Panc1 (cell line): ENCODE results near the gene MYADM. TPM values are rescaled to one million over a fixed set of nuclear protein-coding genes. Genes with fewer than 3 reads are reported as not detected.

Source experiments
- ATAC-seq: fragments of 200-7000 bp; cut with Tn5 transposase; 2 replicates; pipeline ENCODE4 v1.9.1; 2020; ENCODE audit warnings: mild to moderate bottlenecking, moderate library complexity
- BruUV-seq: library from RNA; stranded (reverse); fragments of 400-500 nt; replicated peaks from 2 replicates; lab custom pipeline; 2021; lab: Mats Ljungman, UMichigan
- CTCF ChIA-PET: fragments of 300-600 bp; sonication (Branson Sonifier 250); formaldehyde crosslinking; loops from one replicate; lab custom pipeline; 2022; ENCODE audit warnings: antibody characterized with exemption; lab: Charles Lee
- POLR2A ChIA-PET: fragments of 300-600 bp; sonication (Branson Sonifier 250); formaldehyde crosslinking; loops from one replicate; lab custom pipeline; 2022; ENCODE audit warnings: antibody characterized with exemption; lab: Charles Lee
- DNase-seq: peaks from one replicate; pipeline ENCODE4 v3.0.0-alpha.2; 2010; ENCODE audit warnings: low read depth, low spot score
- H3K27ac ChIP-seq: 2 replicates; pipeline ENCODE4 v1.5.1; 2011; ENCODE audit warnings: mild to moderate bottlenecking, low read length, inconsistent platforms
- H3K27me3 ChIP-seq: fragments of 200-500 bp; sonication (Bioruptor generic); 2 replicates; pipeline ENCODE4 v1.6.0; 2014; ENCODE audit warnings: low read length, inconsistent platforms; ENCODE audit not compliant: control insufficient read depth, insufficient read depth
- H3K36me3 ChIP-seq: fragments of 200-500 bp; sonication (Bioruptor generic); 2 replicates; pipeline ENCODE4 v1.5.1; 2014; ENCODE audit warnings: inconsistent platforms, mild to moderate bottlenecking, low read length, moderate library complexity; ENCODE audit not compliant: control insufficient read depth, insufficient read depth
- H3K4me1 ChIP-seq: 2 replicates; pipeline ENCODE4 v1.5.1; 2011; ENCODE audit warnings: inconsistent platforms, mild to moderate bottlenecking, low read length, moderate library complexity; ENCODE audit not compliant: control insufficient read depth, insufficient read depth
- H3K4me3 ChIP-seq, 2 experiments: 2 replicates each; pipeline ENCODE4 v1.5.1; 2011 to 2012; ENCODE audit warnings: low read depth in 2 of 2, low read length in 2 of 2, mild to moderate bottlenecking in 2 of 2, inconsistent platforms in 1 of 2, moderate library complexity in 1 of 2
- H3K9me3 ChIP-seq: fragments of 200-500 bp; sonication (Bioruptor generic); 2 replicates; pipeline ENCODE4 v1.5.1; 2014; ENCODE audit warnings: low read depth, mild to moderate bottlenecking, inconsistent platforms, low read length, moderate library complexity; ENCODE audit not compliant: control insufficient read depth, insufficient read depth
- POLR2AphosphoS5 ChIP-seq: IDR thresholded peaks from 2 replicates; pipeline ENCODE4 v1.6.1; 2012; ENCODE audit warnings: mild to moderate bottlenecking, low read depth, low read length, moderate library complexity
- SIN3A ChIP-seq: IDR thresholded peaks from 2 replicates; pipeline ENCODE4 v1.6.1; 2012; ENCODE audit warnings: low read depth, mild to moderate bottlenecking, low read length, moderate library complexity, borderline replicate concordance; ENCODE audit not compliant: insufficient read depth
- TCF7L2 ChIP-seq: IDR thresholded peaks from 2 replicates; pipeline ENCODE4 v1.6.1; 2011; ENCODE audit warnings: mild to moderate bottlenecking, low read depth, low read length, inconsistent platforms
- in situ Hi-C: cut with HindIII; loops from 2 replicates; pipeline ENCODE4 v1.10.0; 2016; ENCODE audit warnings: low sequenced_read_pairs, low pct_unique_long_range_greater_than_20kb
- intact Hi-C: fragments of 100-400 bp; cut with micrococcal nuclease; formaldehyde crosslinking; loops from one replicate; pipeline ENCODE4 v1.10.0; 2022; ENCODE audit not compliant: unreplicated experiment
- total RNA-seq: library from RNA; stranded (reverse); gene quantifications from one replicate; pipeline ENCODE4 v1.2.1, GENCODE V29; 2021; ENCODE audit not compliant: unreplicated experiment
- TF ChIP-seq, protein P1 (sequence below), 2 experiments: IDR thresholded peaks; 2 replicates each; pipeline ENCODE4 v1.6.1; 2011 to 2012; ENCODE audit warnings: low read depth in 2 of 2, control low read depth in 1 of 2, low read length in 1 of 2, mild to moderate bottlenecking in 1 of 2, moderate library complexity in 1 of 2; ENCODE audit not compliant: insufficient read depth in 1 of 2
- TF ChIP-seq, protein P2 (sequence below): fragments of 450-650 bp; IDR thresholded peaks from 2 replicates; pipeline ENCODE4 v1.5.1; 2017; ENCODE audit warnings: mild to moderate bottlenecking

Gene MYADM
- total RNA-seq, 1 experiment from 2014 or later = 469 TPM

DNA sequence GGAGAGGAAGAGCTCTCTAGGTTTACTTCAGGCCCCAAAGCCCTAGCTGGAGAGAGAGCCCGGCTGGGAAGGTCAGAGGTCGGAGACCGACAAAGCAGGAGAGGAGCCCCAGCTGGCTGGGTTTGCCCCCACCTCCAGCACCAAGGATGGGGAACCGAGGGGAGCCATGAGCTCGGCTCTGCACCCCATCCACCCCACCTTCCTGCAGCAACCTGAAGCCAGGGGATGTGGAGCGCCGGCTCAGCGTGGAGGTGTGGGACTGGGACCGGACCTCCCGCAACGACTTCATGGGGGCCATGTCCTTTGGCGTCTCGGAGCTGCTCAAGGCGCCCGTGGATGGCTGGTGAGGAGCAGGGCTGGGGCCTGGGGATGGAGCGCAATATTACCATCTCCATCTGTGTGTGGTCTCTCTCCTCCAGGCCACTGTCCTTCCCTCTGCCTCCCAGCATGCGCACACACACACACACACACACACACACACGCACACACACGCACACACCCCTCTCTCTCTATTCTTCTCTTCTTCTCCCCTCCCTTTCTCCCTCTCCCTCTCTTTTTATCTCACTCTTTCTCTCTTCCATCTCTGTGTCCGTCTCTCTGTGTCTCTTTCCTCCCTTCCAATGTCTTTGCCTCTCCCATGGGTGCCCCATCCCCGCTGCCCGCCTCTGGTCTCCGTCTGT lies 24.8 kb downstream of the MYADM start:
- TF ChIP-seq POLR2AphosphoS5 = no peak
- no peaks in the 10 kb centered on the region for H3K27me3 ChIP-seq
- no TSS peak for BruUV-seq
- ChIA-PET CTCF (interaction anchor here (0.6 kb wide), 1 partner anchor 16 kb away, joined by 5 read pairs; no protein-coding TSS in a partner anchor), POLR2A (no interaction called here)
- peak; percentile 6; the same call in 1 of the 2 replicates for ATAC-seq
- no peak overlapping the region for H3K27ac ChIP-seq
- no peak for DNase-seq
- H3K4me1 ChIP-seq = peaks cover 12% of the 10 kb centered on the region
- no peaks in the 10 kb centered on the region for H3K36me3 ChIP-seq
- H3K4me3 ChIP-seq = no peak overlapping the region
- in situ Hi-C loops (no loop called here), intact Hi-C loops (no loop called here)
- no peaks in the 10 kb centered on the region for H3K9me3 ChIP-seq

DNA sequence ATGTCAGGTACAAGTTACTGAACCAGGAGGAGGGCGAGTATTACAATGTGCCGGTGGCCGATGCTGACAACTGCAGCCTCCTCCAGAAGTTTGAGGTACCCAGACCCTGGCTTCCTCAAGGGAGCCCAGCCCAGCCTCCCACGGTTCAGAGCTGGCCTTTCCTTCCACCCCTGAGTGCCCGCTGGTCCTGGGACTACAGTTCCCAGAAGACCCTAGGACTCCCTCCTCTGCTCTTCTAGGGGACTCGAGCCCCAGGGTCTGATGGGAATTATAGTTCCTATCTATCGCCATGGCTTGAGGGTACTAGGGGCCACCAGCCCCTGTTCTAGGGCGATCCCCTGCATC lies 25.3 kb downstream of the MYADM start:
- ChIA-PET POLR2A (no interaction called here), CTCF (no interaction called here)
- TF ChIP-seq SIN3A = no peak
- TF ChIP-seq, protein P1, sequence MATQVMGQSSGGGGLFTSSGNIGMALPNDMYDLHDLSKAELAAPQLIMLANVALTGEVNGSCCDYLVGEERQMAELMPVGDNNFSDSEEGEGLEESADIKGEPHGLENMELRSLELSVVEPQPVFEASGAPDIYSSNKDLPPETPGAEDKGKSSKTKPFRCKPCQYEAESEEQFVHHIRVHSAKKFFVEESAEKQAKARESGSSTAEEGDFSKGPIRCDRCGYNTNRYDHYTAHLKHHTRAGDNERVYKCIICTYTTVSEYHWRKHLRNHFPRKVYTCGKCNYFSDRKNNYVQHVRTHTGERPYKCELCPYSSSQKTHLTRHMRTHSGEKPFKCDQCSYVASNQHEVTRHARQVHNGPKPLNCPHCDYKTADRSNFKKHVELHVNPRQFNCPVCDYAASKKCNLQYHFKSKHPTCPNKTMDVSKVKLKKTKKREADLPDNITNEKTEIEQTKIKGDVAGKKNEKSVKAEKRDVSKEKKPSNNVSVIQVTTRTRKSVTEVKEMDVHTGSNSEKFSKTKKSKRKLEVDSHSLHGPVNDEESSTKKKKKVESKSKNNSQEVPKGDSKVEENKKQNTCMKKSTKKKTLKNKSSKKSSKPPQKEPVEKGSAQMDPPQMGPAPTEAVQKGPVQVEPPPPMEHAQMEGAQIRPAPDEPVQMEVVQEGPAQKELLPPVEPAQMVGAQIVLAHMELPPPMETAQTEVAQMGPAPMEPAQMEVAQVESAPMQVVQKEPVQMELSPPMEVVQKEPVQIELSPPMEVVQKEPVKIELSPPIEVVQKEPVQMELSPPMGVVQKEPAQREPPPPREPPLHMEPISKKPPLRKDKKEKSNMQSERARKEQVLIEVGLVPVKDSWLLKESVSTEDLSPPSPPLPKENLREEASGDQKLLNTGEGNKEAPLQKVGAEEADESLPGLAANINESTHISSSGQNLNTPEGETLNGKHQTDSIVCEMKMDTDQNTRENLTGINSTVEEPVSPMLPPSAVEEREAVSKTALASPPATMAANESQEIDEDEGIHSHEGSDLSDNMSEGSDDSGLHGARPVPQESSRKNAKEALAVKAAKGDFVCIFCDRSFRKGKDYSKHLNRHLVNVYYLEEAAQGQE (IDR thresholded peaks at IDR 0.05; ENCODE audit: insufficient read depth in 1 of 2, low read depth in 2 of 2, low read length in 1 of 2) = no peak
- TF ChIP-seq, protein P2, sequence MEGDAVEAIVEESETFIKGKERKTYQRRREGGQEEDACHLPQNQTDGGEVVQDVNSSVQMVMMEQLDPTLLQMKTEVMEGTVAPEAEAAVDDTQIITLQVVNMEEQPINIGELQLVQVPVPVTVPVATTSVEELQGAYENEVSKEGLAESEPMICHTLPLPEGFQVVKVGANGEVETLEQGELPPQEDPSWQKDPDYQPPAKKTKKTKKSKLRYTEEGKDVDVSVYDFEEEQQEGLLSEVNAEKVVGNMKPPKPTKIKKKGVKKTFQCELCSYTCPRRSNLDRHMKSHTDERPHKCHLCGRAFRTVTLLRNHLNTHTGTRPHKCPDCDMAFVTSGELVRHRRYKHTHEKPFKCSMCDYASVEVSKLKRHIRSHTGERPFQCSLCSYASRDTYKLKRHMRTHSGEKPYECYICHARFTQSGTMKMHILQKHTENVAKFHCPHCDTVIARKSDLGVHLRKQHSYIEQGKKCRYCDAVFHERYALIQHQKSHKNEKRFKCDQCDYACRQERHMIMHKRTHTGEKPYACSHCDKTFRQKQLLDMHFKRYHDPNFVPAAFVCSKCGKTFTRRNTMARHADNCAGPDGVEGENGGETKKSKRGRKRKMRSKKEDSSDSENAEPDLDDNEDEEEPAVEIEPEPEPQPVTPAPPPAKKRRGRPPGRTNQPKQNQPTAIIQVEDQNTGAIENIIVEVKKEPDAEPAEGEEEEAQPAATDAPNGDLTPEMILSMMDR = no peak
- TF ChIP-seq TCF7L2 = no peak
- TF ChIP-seq POLR2AphosphoS5 = no peak
- no TSS peak for BruUV-seq
- ATAC-seq (peak; percentile 85), DNase-seq (no peak)
- Histone ChIP-seq H3K4me1 (peaks cover 13% of the 10 kb centered on the region), H3K9me3 (no peaks in the 10 kb centered on the region), H3K27ac (no peak overlapping the region), H3K36me3 (no peaks in the 10 kb centered on the region), H3K27me3 (no peaks in the 10 kb centered on the region), H3K4me3 (no peak overlapping the region)
- in situ Hi-C loops (no loop called here), intact Hi-C loops (no loop called here)

DNA sequence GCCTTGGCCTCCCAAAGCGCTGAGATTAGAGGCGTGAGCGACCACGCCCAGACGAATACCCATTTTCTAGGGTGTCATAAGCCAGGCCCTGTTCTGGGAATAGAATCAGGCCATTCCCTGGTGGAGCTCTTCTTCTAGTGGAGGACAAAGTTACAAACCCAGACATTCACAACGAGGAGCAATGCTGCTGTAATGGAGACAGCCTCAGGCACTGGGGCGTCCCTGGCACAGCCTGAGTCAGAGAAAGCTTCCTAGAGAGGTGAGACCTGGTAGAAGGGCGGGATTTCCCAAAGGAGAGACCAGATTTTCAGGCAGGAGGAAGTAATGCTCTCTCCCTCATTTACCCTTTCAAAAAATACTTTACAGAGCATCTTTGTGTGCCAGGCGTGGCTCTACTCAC lies 27.0 kb downstream of the MYADM start:
- ATAC-seq (no peak), DNase-seq (no peak)
- Histone ChIP-seq H3K27ac (no peak overlapping the region), H3K4me3 (no peak overlapping the region), H3K9me3 (no peaks in the 10 kb centered on the region), H3K27me3 (no peaks in the 10 kb centered on the region), H3K36me3 (no peaks in the 10 kb centered on the region), H3K4me1 (peaks cover 12% of the 10 kb centered on the region)
- TF ChIP-seq, protein P1 (IDR thresholded peaks at IDR 0.05; ENCODE audit: insufficient read depth in 1 of 2, low read depth in 2 of 2, low read length in 1 of 2) = no peak
- intact Hi-C loops = no loop called here
- ChIA-PET CTCF (no interaction called here), POLR2A (no interaction called here)
- BruUV-seq = no TSS peak
- in situ Hi-C loops = no loop called here
